Activated naive CD8-positive, alpha-beta T cell (primary cell): Measurements from ENCODE around the gene PLD5.

Source experiments
- H3K27ac Mint-ChIP-seq: one replicate; pipeline ENCODE4 v1.8.0; 2021; ENCODE audit warnings: mixed read lengths
- H3K27me3 Mint-ChIP-seq: one replicate; pipeline ENCODE4 v1.8.0; 2021; ENCODE audit warnings: mixed read lengths
- H3K36me3 Mint-ChIP-seq: one replicate; pipeline ENCODE4 v1.8.0; 2021; ENCODE audit warnings: mixed read lengths
- H3K4me1 Mint-ChIP-seq: one replicate; pipeline ENCODE4 v1.8.0; 2021; ENCODE audit warnings: low read depth, mixed read lengths
- H3K4me3 Mint-ChIP-seq: one replicate; pipeline ENCODE4 v1.8.0; 2021; ENCODE audit warnings: mild to moderate bottlenecking, mixed read lengths
- H3K9me3 Mint-ChIP-seq: one replicate; pipeline ENCODE4 v1.8.0; 2021; ENCODE audit warnings: low read depth, mixed read lengths

The PLD5 gene

GRCh38 chr1:242524571-242525359 lies at the start of gene PLD5:
TSS of gene PLD5 (minus strand) at chr1:242524697.
- Mint-ChIP-seq H3K4me3 (peak within 1 kb of the TSS; percentile 69), H3K9me3 (no peaks in the 10 kb centered on the region), H3K36me3 (no peaks in the 10 kb centered on the region), H3K27ac (no peak within 1 kb of the TSS), H3K27me3 (peaks cover 40% of the 10 kb centered on the region), H3K4me1 (peaks cover 11% of the 10 kb centered on the region)

- Mint-ChIP-seq H3K9me3 (no peaks in the 10 kb centered on the region), H3K4me3 (no peak overlapping the region), H3K27me3 (peaks cover 1% of the 10 kb centered on the region), H3K27ac (no peak overlapping the region), H3K4me1 (no peaks in the 10 kb centered on the region), H3K36me3 (no peaks in the 10 kb centered on the region)
Measured at GRCh38 chr1:242569867-242570266, 45.4 kb upstream of the PLD5 start.

GRCh38 chr1:242568666-242569065 lies 44.2 kb upstream of the PLD5 start:
- H3K4me1 Mint-ChIP-seq, result no peaks in the 10 kb centered on the region
- H3K27ac Mint-ChIP-seq, result no peak overlapping the region
- H3K36me3 Mint-ChIP-seq, result no peaks in the 10 kb centered on the region
- H3K4me3 Mint-ChIP-seq, result no peak overlapping the region
- H3K27me3 Mint-ChIP-seq, result peaks cover 1% of the 10 kb centered on the region
- H3K9me3 Mint-ChIP-seq, result no peaks in the 10 kb centered on the region

- Mint-ChIP-seq H3K27ac (no peak overlapping the region), H3K27me3 (no peaks in the 10 kb centered on the region), H3K4me3 (no peak overlapping the region), H3K9me3 (no peaks in the 10 kb centered on the region), H3K36me3 (no peaks in the 10 kb centered on the region), H3K4me1 (no peaks in the 10 kb centered on the region)
Measured at GRCh38 chr1:242567596-242567995, 43.1 kb upstream of the PLD5 start.

DNA sequence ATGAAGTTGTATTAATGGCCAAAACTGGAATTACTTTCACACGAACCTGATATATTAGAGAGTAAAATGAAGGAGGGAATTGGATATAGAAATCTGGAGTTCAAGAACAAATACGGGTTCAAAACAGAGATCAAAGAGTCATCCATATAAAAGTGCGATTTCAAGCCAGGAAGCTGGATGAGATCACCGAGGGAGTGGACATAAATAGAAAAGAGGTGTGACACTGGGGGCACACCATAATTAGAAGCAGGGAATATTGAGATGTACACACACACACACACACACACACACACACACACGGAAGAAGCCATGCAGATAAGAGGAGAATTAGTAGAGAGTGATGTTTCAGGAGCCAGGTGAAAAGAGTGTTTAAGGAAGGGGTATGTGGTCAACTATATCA lies 32.3 kb upstream of the PLD5 start:
- Mint-ChIP-seq H3K4me1 (no peaks in the 10 kb centered on the region), H3K9me3 (no peaks in the 10 kb centered on the region), H3K36me3 (peaks cover 3% of the 10 kb centered on the region), H3K4me3 (no peak overlapping the region), H3K27ac (no peak overlapping the region), H3K27me3 (peaks cover 7% of the 10 kb centered on the region)

DNA sequence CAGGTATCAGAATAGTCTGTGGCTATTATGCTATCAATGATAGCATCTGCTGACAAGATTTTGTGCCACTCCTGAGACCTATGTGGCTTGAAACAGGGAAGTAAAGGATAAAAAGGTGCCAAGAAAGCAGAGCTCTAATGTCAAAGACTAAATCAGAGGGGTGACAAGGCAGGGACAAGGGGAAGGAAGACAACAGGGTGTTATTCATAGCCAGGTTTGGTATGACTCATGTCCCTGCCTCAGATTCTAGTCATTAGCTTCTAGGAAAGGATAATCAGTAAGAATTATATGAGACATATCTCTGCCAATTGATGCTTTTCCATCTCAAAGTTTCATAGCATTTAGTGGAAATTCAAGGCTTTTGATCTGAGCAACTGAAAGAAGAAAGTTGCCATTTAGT lies 31.8 kb upstream of the PLD5 start:
- peaks cover 7% of the 10 kb centered on the region for H3K27me3 Mint-ChIP-seq
- H3K9me3 Mint-ChIP-seq, result no peaks in the 10 kb centered on the region
- no peaks in the 10 kb centered on the region for H3K4me1 Mint-ChIP-seq
- no peak overlapping the region for H3K4me3 Mint-ChIP-seq
- H3K36me3 Mint-ChIP-seq, result peaks cover 3% of the 10 kb centered on the region
- H3K27ac Mint-ChIP-seq, result no peak overlapping the region

- no peaks in the 10 kb centered on the region for H3K9me3 Mint-ChIP-seq
- peaks cover 3% of the 10 kb centered on the region for H3K36me3 Mint-ChIP-seq
Measured at GRCh38 chr1:242554577-242554976, 30.1 kb upstream of the PLD5 start.

GRCh38 chr1:242546849-242547729 lies 22.6 kb upstream of the PLD5 start:
- no peaks in the 10 kb centered on the region for H3K27me3 Mint-ChIP-seq
- no peaks in the 10 kb centered on the region for H3K4me1 Mint-ChIP-seq
- no peaks in the 10 kb centered on the region for H3K9me3 Mint-ChIP-seq
- H3K36me3 Mint-ChIP-seq, result no peaks in the 10 kb centered on the region
- no peak overlapping the region for H3K27ac Mint-ChIP-seq
- no peak overlapping the region for H3K4me3 Mint-ChIP-seq

More at GRCh38 chr1:242554577-242554976, 30.1 kb upstream of the PLD5 start:
- Mint-ChIP-seq H3K27ac (no peak overlapping the region), H3K27me3 (peaks cover 7% of the 10 kb centered on the region), H3K4me3 (no peak overlapping the region), H3K4me1 (no peaks in the 10 kb centered on the region)

DNA sequence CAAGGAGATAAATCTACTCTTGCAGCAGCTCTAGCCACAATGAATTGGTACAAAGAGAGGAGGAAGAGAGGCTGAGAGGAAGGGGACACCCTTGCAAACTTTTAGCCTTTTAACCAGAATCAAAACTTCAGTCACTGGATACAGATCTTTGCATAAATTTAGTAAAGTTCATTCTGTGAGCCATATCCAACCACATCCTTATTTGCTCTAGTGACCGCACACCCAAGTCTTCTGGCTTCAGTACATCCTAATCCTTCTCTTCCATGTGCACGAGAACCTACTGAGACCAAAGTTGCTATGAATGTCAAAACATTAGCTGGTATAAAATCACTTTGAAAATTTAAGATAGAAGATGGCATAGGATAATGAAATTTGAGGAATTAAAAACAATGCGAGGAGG lies 21.9 kb upstream of the PLD5 start:
- H3K27me3 Mint-ChIP-seq, result no peaks in the 10 kb centered on the region
- H3K4me1 Mint-ChIP-seq, result no peaks in the 10 kb centered on the region
- no peaks in the 10 kb centered on the region for H3K36me3 Mint-ChIP-seq
- H3K4me3 Mint-ChIP-seq, result no peak overlapping the region
- no peak overlapping the region for H3K27ac Mint-ChIP-seq
- H3K9me3 Mint-ChIP-seq, result no peaks in the 10 kb centered on the region

- Mint-ChIP-seq H3K9me3 (no peaks in the 10 kb centered on the region), H3K27me3 (no peaks in the 10 kb centered on the region), H3K36me3 (no peaks in the 10 kb centered on the region), H3K4me1 (no peaks in the 10 kb centered on the region), H3K27ac (no peak overlapping the region), H3K4me3 (no peak overlapping the region)
Measured at GRCh38 chr1:242544071-242544470, 19.6 kb upstream of the PLD5 start.

DNA sequence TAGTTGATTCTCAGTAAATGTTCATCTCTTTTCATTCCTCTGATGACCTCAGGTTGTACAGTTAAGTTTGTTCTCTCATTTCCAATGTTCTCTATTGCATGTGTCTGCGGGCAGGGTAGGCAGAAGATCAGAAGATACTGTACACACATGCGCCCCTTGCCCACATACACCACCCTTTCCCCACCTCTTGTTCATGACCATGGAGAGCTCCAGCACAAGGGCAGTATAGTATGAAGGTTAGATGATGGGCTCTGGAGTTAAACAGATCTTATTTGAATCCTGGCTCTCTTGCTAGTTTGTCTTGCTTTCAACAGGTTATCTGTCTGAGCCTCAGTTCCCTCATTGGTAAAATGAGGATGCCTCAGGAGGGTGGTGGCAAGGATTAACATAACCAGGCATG lies 17.8 kb upstream of the PLD5 start:
- Mint-ChIP-seq H3K4me3 (no peak overlapping the region), H3K4me1 (no peaks in the 10 kb centered on the region), H3K9me3 (no peaks in the 10 kb centered on the region), H3K36me3 (no peaks in the 10 kb centered on the region), H3K27ac (no peak overlapping the region), H3K27me3 (no peaks in the 10 kb centered on the region)

DNA sequence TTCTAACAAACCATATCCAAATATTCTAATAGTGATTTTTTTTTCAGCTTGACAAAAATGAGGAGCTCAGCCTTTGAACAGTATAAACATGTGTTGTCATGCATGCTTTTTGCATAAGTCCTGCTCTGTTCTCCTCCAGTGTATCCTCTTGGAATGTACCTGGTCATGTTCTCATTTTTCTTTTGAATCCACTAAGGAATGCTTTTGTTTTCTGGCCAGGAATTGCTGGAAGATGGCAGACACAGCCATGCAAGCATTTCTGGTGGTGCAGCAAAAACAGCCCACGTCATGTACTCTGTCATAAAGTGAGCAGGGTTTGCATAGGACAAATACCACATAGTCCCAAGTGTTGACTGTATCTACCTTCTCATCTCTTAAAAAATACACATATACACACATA lies 11.5 kb upstream of the PLD5 start:
- peaks cover 11% of the 10 kb centered on the region for H3K27me3 Mint-ChIP-seq
- no peak overlapping the region for H3K4me3 Mint-ChIP-seq
- H3K4me1 Mint-ChIP-seq, result no peaks in the 10 kb centered on the region
- no peak overlapping the region for H3K27ac Mint-ChIP-seq
- H3K36me3 Mint-ChIP-seq, result no peaks in the 10 kb centered on the region
- no peaks in the 10 kb centered on the region for H3K9me3 Mint-ChIP-seq

GRCh38 chr1:242534753-242535152 lies 10.3 kb upstream of the PLD5 start:
- H3K4me1 Mint-ChIP-seq, result no peaks in the 10 kb centered on the region
- no peak overlapping the region for H3K27ac Mint-ChIP-seq
- H3K27me3 Mint-ChIP-seq, result peaks cover 11% of the 10 kb centered on the region
- no peaks in the 10 kb centered on the region for H3K9me3 Mint-ChIP-seq
- H3K4me3 Mint-ChIP-seq, result no peak overlapping the region
- H3K36me3 Mint-ChIP-seq, result no peaks in the 10 kb centered on the region

GRCh38 chr1:242530761-242531160 lies 6.3 kb upstream of the PLD5 start:
- Mint-ChIP-seq H3K4me3 (no peak overlapping the region), H3K27me3 (peaks cover 21% of the 10 kb centered on the region), H3K9me3 (no peaks in the 10 kb centered on the region), H3K27ac (no peak overlapping the region), H3K4me1 (peaks cover under 1% of the 10 kb centered on the region), H3K36me3 (no peaks in the 10 kb centered on the region)

GRCh38 chr1:242525769-242526168 lies 1.3 kb upstream of the PLD5 start:
- H3K4me1 Mint-ChIP-seq, result peaks cover 11% of the 10 kb centered on the region
- H3K4me3 Mint-ChIP-seq, result peak overlapping the region; percentile 69
- H3K36me3 Mint-ChIP-seq, result no peaks in the 10 kb centered on the region
- H3K27me3 Mint-ChIP-seq, result peaks cover 32% of the 10 kb centered on the region
- no peaks in the 10 kb centered on the region for H3K9me3 Mint-ChIP-seq
- no peak overlapping the region for H3K27ac Mint-ChIP-seq
